Measurements from ENCODE around the gene MCCD1.
"Not testable (repeated sequence)": the region's sequence is repeated elsewhere in the genome, so short reads cannot be mapped to it uniquely, and the experiment has no call there.

The MCCD1 gene, protein sequence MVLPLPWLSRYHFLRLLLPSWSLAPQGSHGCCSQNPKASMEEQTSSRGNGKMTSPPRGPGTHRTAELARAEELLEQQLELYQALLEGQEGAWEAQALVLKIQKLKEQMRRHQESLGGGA

DNA sequence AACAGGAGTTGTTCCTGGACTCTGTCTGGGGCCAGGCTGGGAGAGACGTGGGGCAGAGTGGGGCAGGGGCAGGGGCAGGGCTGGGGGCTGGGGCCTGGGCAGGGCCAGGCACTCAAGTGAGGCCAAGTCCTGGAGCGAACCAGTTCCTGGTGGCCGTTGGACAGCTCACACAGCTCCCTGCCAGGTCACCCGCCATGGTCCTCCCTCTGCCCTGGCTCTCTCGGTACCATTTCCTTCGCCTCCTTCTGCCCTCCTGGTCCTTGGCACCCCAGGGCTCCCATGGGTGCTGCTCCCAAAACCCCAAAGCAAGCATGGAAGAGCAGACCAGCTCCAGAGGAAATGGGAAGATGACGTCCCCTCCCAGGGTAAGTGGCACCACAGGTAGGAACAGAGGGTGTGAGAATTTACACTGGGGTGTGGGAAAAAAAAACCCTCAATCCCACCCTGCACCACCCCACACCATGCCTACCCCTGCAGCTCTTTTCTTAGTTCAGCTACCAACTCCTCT lies at the start of gene MCCD1:
Gene MCCD1 (plus strand): TSS at position 142 of the 508 bp plus-strand sequence. CDS start 53 bp downstream, at position 195.
- no peak for DNase-seq (ENCODE audit: low read depth)
- TF ChIP-seq, protein P1, sequence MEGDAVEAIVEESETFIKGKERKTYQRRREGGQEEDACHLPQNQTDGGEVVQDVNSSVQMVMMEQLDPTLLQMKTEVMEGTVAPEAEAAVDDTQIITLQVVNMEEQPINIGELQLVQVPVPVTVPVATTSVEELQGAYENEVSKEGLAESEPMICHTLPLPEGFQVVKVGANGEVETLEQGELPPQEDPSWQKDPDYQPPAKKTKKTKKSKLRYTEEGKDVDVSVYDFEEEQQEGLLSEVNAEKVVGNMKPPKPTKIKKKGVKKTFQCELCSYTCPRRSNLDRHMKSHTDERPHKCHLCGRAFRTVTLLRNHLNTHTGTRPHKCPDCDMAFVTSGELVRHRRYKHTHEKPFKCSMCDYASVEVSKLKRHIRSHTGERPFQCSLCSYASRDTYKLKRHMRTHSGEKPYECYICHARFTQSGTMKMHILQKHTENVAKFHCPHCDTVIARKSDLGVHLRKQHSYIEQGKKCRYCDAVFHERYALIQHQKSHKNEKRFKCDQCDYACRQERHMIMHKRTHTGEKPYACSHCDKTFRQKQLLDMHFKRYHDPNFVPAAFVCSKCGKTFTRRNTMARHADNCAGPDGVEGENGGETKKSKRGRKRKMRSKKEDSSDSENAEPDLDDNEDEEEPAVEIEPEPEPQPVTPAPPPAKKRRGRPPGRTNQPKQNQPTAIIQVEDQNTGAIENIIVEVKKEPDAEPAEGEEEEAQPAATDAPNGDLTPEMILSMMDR (IDR thresholded peaks at IDR 0.05; ENCODE audit: control insufficient read depth, extremely low read depth, insufficient read depth) = no peak
- no peak within 1 kb of the TSS for H3K4me3 ChIP-seq (ENCODE audit: low read depth, low read length)

DNA sequence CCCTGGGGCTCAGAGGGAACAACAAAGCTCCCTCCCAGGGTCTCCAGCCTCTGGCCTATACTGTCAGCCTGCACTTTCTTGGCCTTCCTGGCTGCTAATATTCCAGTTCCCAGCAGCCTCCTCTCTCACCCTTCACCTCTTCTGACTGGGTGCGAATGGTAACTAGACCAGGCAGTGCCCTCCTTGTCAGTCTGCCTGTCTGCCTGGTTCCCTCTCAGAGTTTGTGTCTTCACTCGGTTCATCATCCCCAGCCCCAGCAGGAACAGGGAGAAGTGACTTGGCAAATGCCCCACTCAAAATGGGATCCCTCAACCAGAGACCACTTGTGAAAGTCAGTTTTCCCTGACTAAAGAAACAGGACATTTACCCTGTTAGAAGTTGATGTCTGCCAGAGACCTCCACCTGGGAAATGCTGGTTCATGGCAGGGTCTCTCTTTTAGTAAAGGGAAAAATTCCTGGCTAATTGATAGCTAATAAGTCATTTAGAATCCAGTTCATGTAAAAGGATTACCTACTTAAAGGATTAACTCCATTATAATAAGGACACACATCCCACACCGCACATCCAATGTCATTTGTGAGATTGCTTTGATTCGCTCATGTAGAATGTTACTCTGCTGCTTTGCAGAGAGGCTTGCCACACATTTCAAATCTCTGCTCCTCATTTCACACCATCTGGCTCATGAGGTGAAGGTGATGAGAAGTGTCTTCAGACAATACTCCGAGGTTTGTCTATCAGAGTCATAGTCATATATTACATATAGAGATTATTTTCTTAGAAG lies 49.4 kb upstream of the MCCD1 start:
- TF ChIP-seq, protein P1 (IDR thresholded peaks at IDR 0.05; ENCODE audit: control insufficient read depth, extremely low read depth, insufficient read depth) = no peak
- no peak overlapping the region for H3K4me3 ChIP-seq (ENCODE audit: low read depth, low read length)
- no peak for DNase-seq (ENCODE audit: low read depth)

DNA sequence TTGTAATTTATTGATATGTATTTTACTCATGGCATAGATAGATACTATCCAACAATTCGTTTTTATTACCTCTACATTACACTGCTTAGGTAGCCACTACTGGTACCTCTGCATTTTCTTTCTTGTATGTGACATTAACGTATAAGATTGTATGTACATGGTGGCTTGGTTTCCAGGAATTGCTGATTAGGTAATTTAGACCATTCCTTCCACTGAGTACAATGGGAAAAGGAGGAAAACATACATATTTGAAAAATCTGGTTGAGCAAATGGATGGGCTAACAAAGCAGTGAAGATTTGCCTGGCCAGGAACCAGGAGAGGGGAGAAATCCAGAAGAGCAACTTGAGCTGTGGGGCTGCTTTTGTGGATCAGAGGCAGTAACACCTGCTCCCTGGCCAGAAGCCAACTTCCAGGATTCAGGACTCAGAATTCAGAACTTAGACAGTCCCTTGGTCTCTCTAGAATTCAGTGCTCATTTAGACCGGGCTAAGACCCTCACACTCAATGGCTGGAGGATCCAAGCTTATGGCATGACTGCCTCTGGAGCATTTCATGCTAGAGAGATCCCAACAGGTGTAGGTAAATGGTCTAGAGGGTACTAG lies 48.7 kb upstream of the MCCD1 start:
- DNase-seq (ENCODE audit: low read depth) = no peak
- TF ChIP-seq, protein P1 (IDR thresholded peaks at IDR 0.05; ENCODE audit: control insufficient read depth, extremely low read depth, insufficient read depth) = no peak
- H3K4me3 ChIP-seq (ENCODE audit: low read depth, low read length) = no peak overlapping the region

DNA sequence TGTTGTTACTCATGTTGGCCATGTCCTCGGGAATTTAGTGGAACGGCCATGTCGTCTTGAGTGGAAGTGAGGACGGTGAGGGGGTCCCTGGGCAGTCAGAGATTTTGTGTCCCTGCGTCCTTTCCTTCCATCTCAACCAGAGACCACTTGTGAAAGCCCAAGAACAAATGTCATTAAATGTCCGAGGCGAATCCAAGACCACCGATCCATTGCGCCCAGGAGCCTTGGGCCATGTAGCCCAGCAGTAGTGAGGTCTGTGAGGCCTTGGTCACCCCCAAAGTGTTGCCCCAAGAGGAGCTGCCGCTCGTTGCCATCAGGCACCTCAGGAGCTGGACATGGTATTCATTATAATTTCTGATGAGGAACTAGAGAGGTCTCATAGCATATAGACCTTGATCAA lies 48.2 kb upstream of the MCCD1 start:
- no peak for DNase-seq (ENCODE audit: low read depth)
- TF ChIP-seq, protein P1 (IDR thresholded peaks at IDR 0.05; ENCODE audit: control insufficient read depth, extremely low read depth, insufficient read depth) = no peak
- no peak overlapping the region for H3K4me3 ChIP-seq (ENCODE audit: low read depth, low read length)

DNA sequence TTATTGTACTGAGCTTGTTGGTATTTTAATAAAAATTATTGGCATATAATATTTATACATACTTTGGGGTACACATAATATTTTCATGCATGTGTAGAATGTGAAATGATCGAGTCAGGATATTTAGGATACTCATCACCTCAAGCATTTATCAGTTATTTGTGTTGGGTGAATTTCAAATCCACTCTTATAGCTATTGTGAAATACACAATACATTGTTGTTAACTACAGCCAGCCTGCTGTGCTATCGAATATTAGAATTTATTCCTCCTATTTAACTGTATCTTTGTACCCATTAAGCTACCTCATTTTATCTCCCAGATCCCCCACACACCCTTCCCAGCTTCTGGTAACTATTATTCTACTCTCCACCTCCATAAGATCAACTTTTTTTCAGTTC lies 45.4 kb upstream of the MCCD1 start:
- TF ChIP-seq, protein P1 (IDR thresholded peaks at IDR 0.05; ENCODE audit: control insufficient read depth, extremely low read depth, insufficient read depth) = no peak
- no peak overlapping the region for H3K4me3 ChIP-seq (ENCODE audit: low read depth, low read length)

DNA sequence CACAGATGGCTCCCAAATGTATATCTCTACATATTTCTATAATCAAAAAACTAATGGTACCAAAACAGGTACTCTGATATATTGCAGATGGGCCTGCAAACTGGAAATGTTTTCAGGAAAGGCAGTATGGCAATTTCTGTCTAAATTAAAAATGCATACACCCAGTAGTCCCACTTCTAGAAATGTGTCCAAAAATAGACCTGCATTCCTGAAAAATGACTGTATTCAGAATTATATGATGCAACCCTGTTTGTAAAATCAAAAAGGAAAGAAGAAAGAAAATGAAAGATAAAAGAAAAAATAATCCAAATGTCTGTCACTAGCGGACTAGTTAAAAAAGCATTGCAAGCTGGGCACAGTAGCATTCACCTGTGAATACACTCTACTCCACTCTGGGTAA lies 43.7 kb upstream of the MCCD1 start:
- no peak overlapping the region for H3K4me3 ChIP-seq (ENCODE audit: low read depth, low read length)
- no peak for DNase-seq (ENCODE audit: low read depth)
- TF ChIP-seq, protein P1 (IDR thresholded peaks at IDR 0.05; ENCODE audit: control insufficient read depth, extremely low read depth, insufficient read depth) = no peak

More for the DNA sequence above, 45.4 kb upstream of the MCCD1 start:
- no peak for DNase-seq (ENCODE audit: low read depth)

DNA sequence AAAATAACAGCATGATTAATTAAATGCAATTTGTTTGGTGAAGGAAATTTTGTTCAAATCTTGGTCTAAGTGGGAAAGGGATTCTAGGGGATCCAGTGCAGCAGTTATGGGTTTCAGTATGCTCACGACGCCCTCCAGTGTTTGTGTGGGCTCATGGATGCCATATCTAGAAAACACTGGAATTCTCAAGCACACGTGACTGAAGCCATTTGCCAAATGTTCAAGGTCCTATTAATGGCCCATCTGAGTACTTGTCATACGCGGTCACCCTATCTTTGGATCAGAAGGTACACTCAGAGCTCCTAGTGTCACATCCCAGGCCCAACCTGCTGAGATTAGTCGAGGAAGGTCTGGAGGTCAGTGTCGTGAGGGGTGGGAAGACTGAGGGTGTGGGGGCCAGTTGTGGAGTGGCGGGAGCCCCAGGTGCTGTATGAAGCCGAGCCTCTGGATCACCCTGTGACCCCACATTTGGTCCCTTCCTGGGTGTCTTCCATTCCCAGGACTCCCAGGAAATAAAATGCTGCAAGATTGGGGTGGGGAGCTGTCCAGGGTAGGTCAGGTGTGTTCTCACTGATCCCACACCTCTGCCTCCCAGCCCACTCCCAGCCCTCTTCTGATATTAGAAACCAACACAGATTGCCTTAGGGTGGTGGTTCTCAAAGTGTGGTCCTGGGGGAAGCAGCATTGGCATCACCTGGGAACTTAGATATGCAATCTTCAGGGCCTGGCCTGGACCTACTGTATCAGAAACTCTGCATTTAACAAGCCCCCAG lies 42.5 kb upstream of the MCCD1 start:
- not testable (repeated sequence) for H3K4me3 ChIP-seq (ENCODE audit: low read depth, low read length); DNase-seq (ENCODE audit: low read depth)

DNA sequence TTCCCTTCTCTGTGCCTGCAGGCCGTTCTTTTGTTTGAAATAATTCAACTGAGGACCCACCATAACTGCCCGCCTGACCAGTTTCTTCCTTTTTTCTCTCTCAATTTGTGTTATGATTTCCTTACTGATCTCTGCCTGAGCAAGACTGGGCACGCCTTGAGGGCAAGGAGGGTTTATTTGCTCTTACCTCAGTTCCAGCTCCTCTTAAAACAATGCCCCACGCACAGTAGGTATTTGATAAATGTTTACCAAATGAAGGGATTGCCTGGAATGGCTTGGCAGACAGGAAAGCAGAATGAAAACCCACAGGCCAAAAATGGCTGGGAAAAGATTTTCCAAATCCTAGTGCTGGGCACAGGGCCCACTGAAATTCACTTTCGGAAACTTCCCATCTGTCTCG lies 41.1 kb upstream of the MCCD1 start:
- not testable (repeated sequence) for DNase-seq (ENCODE audit: low read depth)

More for the DNA sequence above, 41.1 kb upstream of the MCCD1 start:
- not testable (repeated sequence) for H3K4me3 ChIP-seq (ENCODE audit: low read depth, low read length)
